Measurements from ENCODE around the gene PROP1. TPM values are rescaled to one million over a fixed set of nuclear protein-coding genes. Genes with fewer than 3 reads are reported as not detected.

The PROP1 gene
- total RNA-seq, 4 donors from 2014 or later = not detected

DNA sequence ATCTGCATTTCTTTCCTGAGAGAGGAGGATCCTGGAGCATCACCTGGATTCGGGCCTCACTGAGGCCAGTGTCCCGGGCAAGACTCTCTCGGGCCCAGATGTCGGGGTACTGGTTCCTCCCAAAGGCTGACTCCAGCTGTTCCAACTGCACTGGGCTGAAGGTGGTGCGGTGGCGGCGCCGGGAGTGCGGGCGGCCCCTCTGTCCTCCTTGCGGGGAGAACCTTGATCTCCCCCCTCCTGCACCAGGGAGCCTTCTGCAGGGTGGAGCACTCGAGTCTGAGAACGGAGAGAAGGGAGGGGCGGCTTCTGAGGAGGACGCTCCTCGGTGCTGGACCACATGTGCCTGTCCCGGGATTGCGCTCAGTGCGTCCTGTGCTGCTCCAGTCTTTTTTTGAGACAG lies 2.0 kb downstream of the PROP1 start:
- TF ChIP-seq POLR2A (IDR thresholded peaks at IDR 0.05) (no peak), CTCF (IDR thresholded peaks at IDR 0.05) (no peak)
- Histone ChIP-seq H3K27me3 (no peaks in the 10 kb centered on the region), H3K9me3 (no peaks in the 10 kb centered on the region), H3K27ac (no peak overlapping the region), H3K4me1 (no peaks in the 10 kb centered on the region), H3K4me3 (replicated peaks in 1 of 3) (no peak overlapping the region), H3K36me3 (no peaks in the 10 kb centered on the region)
- no peak for DNase-seq
- 79 to 94% methylated on average over 9 to 16 of the region's 19 CpGs for WGBS, 2 donors
- intact Hi-C loops (cut with DNase I) = no loop called here

DNA sequence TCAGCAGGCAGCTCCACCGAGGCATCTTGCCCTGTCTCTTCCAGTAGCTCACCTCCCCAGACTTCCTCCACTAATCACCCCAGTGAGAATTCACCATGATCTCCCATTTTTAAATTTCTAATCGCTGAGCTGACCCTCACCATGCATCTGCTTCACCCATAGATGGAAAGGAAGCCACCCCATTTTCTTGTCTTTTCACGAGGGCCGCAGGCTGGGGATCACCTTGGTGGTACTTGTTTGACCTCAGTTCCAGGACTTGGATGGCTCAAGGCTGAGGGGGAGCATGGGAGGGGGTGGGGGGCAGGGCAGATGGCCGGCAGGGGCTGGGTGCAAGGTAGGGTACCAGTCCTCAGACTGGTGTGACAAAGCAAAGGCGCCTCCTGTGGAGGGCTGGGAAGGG lies 3.6 kb downstream of the PROP1 start:
- H3K9me3 ChIP-seq = no peaks in the 10 kb centered on the region
- TF ChIP-seq POLR2A (IDR thresholded peaks at IDR 0.05) (no peak), CTCF (IDR thresholded peaks at IDR 0.05) (no peak)
- H3K4me3 ChIP-seq (replicated peaks in 1 of 3) = no peak overlapping the region
- 92% methylated on average over 6 of the region's 6 CpGs for whole genome bisulfite sequencing, 2 donors
- H3K36me3 ChIP-seq = no peaks in the 10 kb centered on the region
- no peaks in the 10 kb centered on the region for H3K27me3 ChIP-seq
- no peaks in the 10 kb centered on the region for H3K4me1 ChIP-seq
- intact Hi-C loops (cut with DNase I) = no loop called here
- no peak for DNase-seq
- H3K27ac ChIP-seq = no peak overlapping the region

- WGBS, 2 donors = 90 to 92% methylated on average over 11 of the region's 11 CpGs
- no peak for DNase-seq
- intact Hi-C loops (cut with DNase I) = no loop called here
- no peak for TF ChIP-seq POLR2A (IDR thresholded peaks at IDR 0.05)
- no peak for TF ChIP-seq CTCF (IDR thresholded peaks at IDR 0.05)
- Histone ChIP-seq H3K36me3 (no peaks in the 10 kb centered on the region), H3K27me3 (peaks cover 9% of the 10 kb centered on the region), H3K9me3 (no peaks in the 10 kb centered on the region), H3K4me3 (replicated peaks in 1 of 3) (no peak overlapping the region), H3K4me1 (peaks cover 0 to 6% of the 10 kb centered on the region in 2 donors), H3K27ac (no peak overlapping the region)
Measured at GRCh38 chr5:177988989-177989625, 6.9 kb downstream of the PROP1 start.

DNA sequence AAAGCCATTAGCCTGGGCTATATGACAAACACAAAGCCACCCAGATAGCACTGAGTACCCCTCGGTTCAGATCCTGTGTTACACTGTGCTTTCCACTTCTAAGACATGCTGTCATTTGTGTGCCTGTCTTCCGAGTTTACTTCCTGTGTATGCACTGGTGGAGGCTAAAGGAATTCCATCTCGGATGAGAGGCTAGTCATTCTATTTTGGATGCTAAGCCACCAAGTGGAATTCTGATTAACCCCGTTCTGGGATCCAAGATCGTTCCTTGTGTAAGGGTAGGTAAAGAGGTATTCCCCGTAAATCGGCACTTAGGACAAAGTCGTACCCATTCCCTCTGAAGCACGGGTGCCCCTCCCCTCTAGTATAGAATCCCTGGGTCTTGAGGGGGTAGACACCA lies 8.7 kb downstream of the PROP1 start:
- Histone ChIP-seq H3K36me3 (no peaks in the 10 kb centered on the region), H3K9me3 (no peaks in the 10 kb centered on the region), H3K4me1 (peaks cover 0 to 6% of the 10 kb centered on the region in 2 donors), H3K27me3 (peaks cover 15% of the 10 kb centered on the region), H3K27ac (no peak overlapping the region), H3K4me3 (replicated peaks in 1 of 3) (no peak overlapping the region)
- intact Hi-C loops (cut with DNase I) = no loop called here
- 64 to 75% methylated on average over 9 of the region's 9 CpGs for WGBS, 2 donors
- DNase-seq = no peak
- no peak for TF ChIP-seq POLR2A (IDR thresholded peaks at IDR 0.05)
- TF ChIP-seq CTCF (IDR thresholded peaks at IDR 0.05) = no peak

DNA sequence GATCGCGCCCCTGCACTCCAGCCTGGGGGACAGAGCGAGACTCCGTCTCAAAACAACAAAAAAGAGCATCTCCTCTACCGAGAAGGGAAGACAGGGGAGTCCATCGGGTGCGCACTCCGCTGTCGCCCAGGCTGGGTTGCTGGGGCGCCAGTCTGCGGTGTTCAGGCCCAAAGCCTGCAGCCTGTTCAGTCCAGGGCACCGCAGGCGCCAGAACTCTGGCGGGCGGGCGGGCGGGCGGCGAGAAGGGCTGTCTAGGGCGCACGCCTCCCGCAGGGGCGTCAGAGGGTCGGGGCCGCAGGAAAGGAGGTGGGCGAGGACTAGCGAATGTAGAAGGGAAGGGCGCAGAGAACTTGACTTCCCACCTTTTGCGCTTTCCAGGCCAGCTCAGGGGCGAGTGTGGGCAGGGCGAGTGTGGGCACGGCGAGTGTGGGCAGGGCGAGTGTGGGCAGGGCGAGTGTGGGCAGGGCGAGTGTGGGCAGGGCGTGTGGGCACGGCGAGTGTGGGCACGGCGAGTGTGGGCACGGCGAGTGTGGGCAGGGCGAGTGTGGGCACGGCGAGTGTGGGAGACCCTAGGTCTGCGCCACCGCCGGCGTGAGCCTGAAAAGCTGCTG lies 10.5 kb downstream of the PROP1 start:
- H3K27me3 ChIP-seq = peaks cover 15% of the 10 kb centered on the region
- TF ChIP-seq CTCF (IDR thresholded peaks at IDR 0.05) (no peak), POLR2A (IDR thresholded peaks at IDR 0.05) (no peak)
- no peaks in the 10 kb centered on the region for H3K36me3 ChIP-seq
- peaks cover 0 to 6% of the 10 kb centered on the region in 2 donors for H3K4me1 ChIP-seq
- WGBS, 2 donors = 21 to 29% methylated on average over 28 to 48 of the region's 50 CpGs
- H3K27ac ChIP-seq = no peak overlapping the region
- intact Hi-C loops (cut with DNase I) = no loop called here
- DNase-seq = no peak
- no peaks in the 10 kb centered on the region for H3K9me3 ChIP-seq
- no peak overlapping the region for H3K4me3 ChIP-seq (replicated peaks in 1 of 3)
